Motor neuron (in vitro differentiated cells): ENCODE results near the gene ASXL1. TPM values are rescaled to one million over a fixed set of nuclear protein-coding genes. Genes with fewer than 3 reads are reported as not detected.
"Not testable (repeated sequence)": the region's sequence is repeated elsewhere in the genome, so short reads cannot be mapped to it uniquely, and the experiment has no call there.

ENCODE experiments used
- ATAC-seq, 8 experiments: fragments of 200-7000 bp; cut with Tn5 transposase; replicated peaks in 6 of 8; 2 replicates each; pipeline ENCODE4 v1.8.0; 2021; ENCODE audit warnings: mild to moderate bottlenecking in 8 of 8, moderate library complexity in 8 of 8
- H3K27ac ChIP-seq, 2 donors: fragments of 250-450 bp; sonication (Bioruptor Pico); 2 replicates each; pipeline ENCODE4 v1.9.0; 2021; ENCODE audit warnings: antibody characterized with exemption in 2 of 2, mild to moderate bottlenecking in 2 of 2, moderate library complexity in 1 of 2
- H3K4me1 ChIP-seq, 2 donors: fragments of 250-450 bp; sonication (Bioruptor Pico); replicated peaks in 1 of 2; 2 replicates each; pipeline ENCODE4 v1.6.1; 2021; ENCODE audit warnings: antibody characterized with exemption in 2 of 2, mild to moderate bottlenecking in 2 of 2, moderate library complexity in 1 of 2
- H3K4me3 ChIP-seq, 5 donors: fragments of 250-450 bp; sonication (Bioruptor Pico); 2 replicates each; pipeline ENCODE4 v1.9.0; 2021; ENCODE audit warnings: antibody characterized with exemption in 5 of 5, mild to moderate bottlenecking in 5 of 5, moderate library complexity in 4 of 5
- WGBS, 10 experiments: fragments of 450-650 bp; shearing (Covaris generic); methylation state at CpG; one replicate each; pipeline ENCODE4 v1.0.0; 2022; 5-methylcytosine and 5-hydroxymethylcytosine counted together
- in situ Hi-C, 9 experiments: fragments of 400-800 bp; cut with MboI; loops; one replicate each; pipeline ENCODE4 v1.15.0; 2021; ENCODE audit warnings: low sequenced_read_pairs in 9 of 9, low pct_unique_long_range_greater_than_20kb in 2 of 9; ENCODE audit not compliant: unreplicated experiment in 9 of 9
- total RNA-seq, 8 experiments: library from RNA; unstranded; fragments of 300-600 nt; gene quantifications; 2 replicates each; pipeline versions ENCODE4 v1.2.3 to v1.2.4, GENCODE V29; 2022

Gene ASXL1
- total RNA-seq, 8 experiments from 2014 or later: 22.1 to 81.0 (median 33.3) TPM

DNA sequence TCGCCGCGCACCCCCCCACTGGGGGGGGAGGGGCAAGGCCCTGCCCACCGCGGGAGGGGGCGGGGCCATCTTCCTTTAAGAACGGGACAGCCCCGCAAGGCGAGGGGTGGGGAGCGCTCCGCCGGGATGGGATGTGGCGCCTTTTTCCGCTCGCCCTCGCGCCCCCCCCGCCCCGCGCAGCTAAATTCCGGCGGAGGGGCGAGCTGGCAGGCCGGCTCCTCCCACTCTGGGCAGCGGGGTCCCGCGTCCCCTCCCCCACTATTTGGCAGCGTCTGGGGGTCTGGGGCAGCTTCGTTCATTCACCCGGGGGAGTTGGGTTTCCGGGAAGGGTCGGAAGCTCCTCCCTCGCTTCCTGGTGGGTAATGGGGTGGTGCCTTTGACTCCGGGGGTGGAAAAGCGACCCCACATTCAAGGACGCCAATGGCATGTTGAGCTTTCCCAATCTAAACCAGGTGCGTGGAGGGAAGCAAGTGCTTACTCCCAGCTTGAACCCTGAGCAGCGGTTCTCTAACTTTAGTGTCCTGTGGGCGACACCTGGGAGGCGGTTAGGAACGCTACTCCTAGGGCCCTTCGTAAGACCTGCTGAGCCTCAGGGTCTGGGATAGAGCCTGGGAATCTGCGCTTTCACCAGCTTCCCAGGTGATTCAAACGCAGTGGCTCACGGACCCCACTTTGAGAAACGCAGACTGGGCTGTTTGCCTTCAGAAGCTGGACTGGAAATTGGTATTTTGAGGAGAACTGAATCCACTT, 927 bp downstream of the ASXL1 start:
- peak; percentile 3 to 24 (median 8) for ATAC-seq
- Histone ChIP-seq H3K27ac (peak overlapping the region; percentile 93 to 95), H3K4me3 (peak overlapping the region; percentile 73 to 93 (median 88)), H3K4me1 (peaks cover 11 to 12% of the 10 kb centered on the region in 2 donors)
- in situ Hi-C loops: no loop called here
- WGBS, 10 experiments: 0 to 31% (median 7%) methylated on average over 2 to 9 of the region's 46 CpGs; no CpG with 5 or more reads in 5 of the 10 experiments

DNA sequence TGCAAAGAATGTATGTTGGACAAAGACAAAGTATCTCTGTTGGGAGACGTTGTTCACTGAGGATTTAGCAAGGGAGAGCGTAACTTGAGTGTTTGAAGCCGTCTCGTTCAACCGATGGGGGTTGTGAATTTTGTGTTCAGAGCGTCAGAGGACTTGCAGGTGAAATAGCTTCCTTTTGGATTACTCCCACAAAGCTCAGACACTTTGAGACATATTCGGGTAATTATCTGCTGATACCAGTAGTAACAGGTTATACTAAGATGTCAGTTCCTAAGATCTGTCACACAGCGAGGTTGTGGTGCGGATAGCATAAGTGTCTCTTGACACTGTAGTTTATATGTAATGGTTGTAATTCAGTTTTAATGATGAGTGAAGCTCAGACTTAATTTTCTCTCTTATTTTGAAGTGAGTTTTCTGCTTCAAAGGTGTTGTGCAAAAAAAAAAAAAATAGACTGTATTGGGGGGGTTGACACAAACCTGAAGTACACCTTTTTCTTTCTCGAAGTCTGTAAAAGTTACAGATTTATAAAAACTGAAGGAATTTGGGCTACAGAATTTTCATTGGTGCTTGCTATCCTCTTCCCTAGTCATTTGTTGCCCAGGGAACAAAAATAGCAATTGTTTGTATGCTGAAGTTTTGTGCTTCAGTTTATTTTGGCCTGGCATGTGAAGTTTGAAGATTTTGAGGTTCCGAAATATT, 1.7 kb downstream of the ASXL1 start:
- ATAC-seq: no peak
- in situ Hi-C loops: no loop called here
- Histone ChIP-seq H3K4me1 (peaks cover 11 to 12% of the 10 kb centered on the region in 2 donors), H3K4me3 (peak overlapping the region; percentile 73 to 93 (median 88)), H3K27ac (peak overlapping the region in 1 of 2 donors; percentile 93)
- 0 to 90% (median 12%) methylated on average over 2 to 11 of the region's 11 CpGs; no CpG with 5 or more reads in 1 of the 10 experiments for WGBS, 10 experiments

DNA sequence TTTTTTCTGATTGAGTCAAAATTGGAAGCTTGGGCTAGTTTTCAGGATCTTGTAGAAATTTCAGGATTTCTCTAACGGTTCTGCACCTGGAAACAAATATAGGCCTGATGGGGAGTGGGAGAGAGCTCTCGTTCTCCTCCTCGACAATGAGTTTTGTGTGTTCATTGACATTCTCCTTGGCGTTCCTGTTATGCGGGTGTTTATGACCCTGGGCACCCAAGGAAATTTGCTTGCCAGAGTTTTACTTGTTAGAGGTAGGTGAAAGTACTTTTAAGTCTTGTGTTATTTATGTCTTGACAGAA, 2.2 kb downstream of the ASXL1 start:
- Histone ChIP-seq H3K4me1 (peaks cover 11 to 12% of the 10 kb centered on the region in 2 donors), H3K4me3 (peak overlapping the region in 3 of 5 donors; percentile 73 to 93 (median 88)), H3K27ac (no peak overlapping the region)
- ATAC-seq: no peak
- in situ Hi-C loops: no loop called here
- 0 to 79% (median 50%) methylated on average over 1 to 5 of the region's 5 CpGs; no CpG with 5 or more reads in 2 of the 10 experiments for WGBS, 10 experiments

DNA sequence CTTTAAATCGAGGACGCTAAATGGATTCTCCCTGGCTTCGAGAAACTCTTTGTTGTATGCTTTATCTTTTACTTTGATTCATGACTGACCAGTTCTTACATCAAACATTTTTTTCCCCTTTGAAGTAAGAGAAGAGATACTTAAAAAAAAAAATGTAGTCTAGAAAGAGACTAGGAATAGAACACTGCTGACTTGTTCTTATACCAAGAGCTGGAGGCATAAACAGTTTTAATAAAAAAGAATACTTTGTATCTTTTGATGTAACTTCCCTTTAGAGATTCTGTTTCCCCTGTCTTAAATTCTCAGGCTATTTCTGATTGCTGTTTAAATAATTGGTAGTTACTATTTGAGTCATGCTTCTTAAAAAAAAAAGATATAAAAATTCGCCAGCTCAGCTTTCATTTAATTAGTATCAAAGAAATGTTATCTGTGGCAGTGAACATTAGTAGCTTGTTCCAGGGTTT, 4.8 kb downstream of the ASXL1 start:
- 40 to 100% (median 68%) methylated on average over 1 to 4 of the region's 4 CpGs; no CpG with 5 or more reads in 1 of the 10 experiments for WGBS, 10 experiments
- Histone ChIP-seq H3K27ac (no peak overlapping the region), H3K4me3 (no peak overlapping the region), H3K4me1 (peaks cover 5 to 13% of the 10 kb centered on the region in 2 donors)
- no peak for ATAC-seq
- in situ Hi-C loops: no loop called here

DNA sequence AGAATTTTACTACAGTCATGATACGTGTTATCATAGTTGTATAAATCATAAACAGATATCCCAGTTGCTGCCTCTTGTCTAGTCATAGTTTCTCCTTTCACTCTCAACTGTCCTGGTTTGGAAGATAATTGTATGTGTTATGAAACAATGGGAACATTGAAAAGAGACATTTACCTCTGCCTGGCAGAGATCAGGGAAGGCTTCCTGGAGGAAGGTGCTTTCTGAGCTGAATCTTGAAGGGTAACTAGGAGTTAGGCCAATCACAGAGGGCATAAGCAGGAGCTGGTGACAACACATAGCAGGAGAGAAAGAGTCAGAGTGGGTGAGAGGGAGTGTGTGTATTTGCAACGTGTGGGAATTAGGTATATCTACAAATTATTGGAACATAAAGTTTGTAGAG, 5.4 kb downstream of the ASXL1 start:
- no peak for ATAC-seq
- in situ Hi-C loops: no loop called here
- no peak overlapping the region for H3K4me3 ChIP-seq
- peaks cover 5 to 13% of the 10 kb centered on the region in 2 donors for H3K4me1 ChIP-seq
- WGBS, 10 experiments: 38 to 92% (median 78%) methylated on average over 1 to 2 of the region's 2 CpGs; no CpG with 5 or more reads in 4 of the 10 experiments
- H3K27ac ChIP-seq: no peak overlapping the region

DNA sequence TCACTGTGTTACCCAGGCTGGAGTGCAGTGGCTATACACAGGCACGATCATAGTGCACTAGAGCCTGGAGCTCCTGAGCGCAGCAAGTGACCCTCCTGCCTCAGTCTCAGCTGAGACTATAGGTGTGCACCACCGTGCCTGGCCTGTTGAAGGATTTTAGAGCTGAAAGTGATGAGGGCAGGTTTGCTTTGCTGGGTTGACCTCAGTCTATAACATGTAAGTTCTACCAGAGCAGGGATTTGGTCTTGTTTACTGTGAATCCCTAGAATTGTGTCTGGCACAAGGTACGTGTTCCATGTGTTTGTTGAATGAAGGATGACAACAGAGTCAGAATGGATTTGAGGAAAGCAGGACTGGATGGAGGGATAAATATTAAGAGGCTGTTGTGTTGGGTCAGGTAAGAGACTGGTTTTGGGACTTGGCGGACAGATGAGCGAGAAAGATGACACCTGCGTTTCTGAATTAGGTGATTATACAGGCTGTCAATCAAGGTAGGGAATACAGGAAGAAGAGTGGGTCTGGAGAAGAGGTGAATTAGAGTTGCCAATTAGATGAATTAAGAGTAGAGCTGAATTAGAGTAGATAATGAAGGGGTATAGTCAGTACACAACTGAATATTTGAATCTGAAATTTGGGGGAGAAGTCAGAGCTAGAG, 6.5 kb downstream of the ASXL1 start:
- Histone ChIP-seq H3K4me1 (peaks cover 8 to 13% of the 10 kb centered on the region in 2 donors), H3K27ac (no peak overlapping the region), H3K4me3 (no peak overlapping the region)
- in situ Hi-C loops: no loop called here
- 57 to 100% (median 91%) methylated on average over 2 to 6 of the region's 7 CpGs; no CpG with 5 or more reads in 1 of the 10 experiments for WGBS, 10 experiments
- ATAC-seq: no peak

DNA sequence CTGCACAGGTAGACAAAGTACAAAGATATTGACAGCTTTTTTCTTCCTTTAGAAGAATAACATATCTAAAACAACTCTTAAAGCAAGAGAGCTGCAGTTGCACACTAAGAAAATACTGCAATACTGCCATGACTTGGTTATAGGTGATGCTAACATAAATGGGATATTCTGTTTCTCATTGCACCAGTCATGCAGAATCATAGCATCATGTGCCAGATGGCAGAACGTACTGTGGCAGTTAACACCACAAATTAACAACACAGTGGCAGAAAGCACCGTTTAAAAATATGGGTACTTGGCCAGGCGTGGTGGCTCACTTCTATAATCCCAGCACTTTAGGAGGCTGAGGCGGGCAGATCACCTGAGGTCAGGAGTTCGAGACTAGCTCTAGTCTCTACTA, 7.4 kb downstream of the ASXL1 start:
- 39 to 100% (median 75%) methylated on average over 1 to 5 of the region's 5 CpGs; no CpG with 5 or more reads in 3 of the 10 experiments for WGBS, 10 experiments
- Histone ChIP-seq H3K4me1 (peaks cover 3 to 6% of the 10 kb centered on the region in 2 donors), H3K27ac (no peak overlapping the region), H3K4me3 (no peak overlapping the region)
- no peak for ATAC-seq
- in situ Hi-C loops: no loop called here

DNA sequence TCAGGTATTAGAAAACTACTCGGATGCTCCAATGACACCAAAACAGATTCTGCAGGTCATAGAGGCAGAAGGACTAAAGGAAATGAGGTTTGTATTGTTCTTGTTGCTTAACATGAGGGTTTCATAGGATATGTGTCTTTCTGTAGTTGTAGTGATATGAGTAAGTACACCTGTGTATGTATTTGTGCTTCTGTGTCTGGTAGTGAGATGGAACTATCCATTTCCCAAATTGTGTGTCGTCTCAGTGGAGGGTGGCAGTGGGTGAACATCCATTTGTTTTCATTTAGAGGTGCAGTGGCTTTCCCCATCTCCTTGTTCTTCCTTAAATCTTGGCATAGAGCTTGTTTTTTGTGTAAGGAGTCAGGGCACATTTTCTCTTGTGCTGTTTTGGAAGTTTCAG, 8.2 kb downstream of the ASXL1 start:
- no peak for ATAC-seq
- WGBS, 10 experiments: 75 to 100% (median 93%) methylated on average over 1 to 2 of the region's 2 CpGs; no CpG with 5 or more reads in 1 of the 10 experiments

DNA sequence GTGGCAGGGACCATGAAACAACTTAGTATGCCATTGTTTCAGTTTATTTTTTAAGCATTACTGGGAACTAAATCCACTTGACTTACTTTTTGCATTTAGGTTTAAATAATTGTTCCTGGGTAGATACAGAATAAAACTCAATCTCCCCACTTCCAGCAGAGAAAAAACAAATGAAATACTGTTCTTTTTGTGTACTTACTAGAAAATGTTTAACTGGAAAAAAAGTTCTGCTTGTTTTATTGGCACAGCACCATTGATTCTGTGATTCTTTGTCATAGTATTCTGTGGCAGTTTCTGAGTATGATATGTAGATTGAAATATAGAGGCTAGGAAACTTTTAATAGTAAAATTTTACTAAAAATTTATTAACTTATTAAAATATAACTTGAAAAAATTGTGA, 10.2 kb downstream of the ASXL1 start:
- ATAC-seq: no peak
- in situ Hi-C loops: no loop called here
- H3K27ac ChIP-seq: no peak overlapping the region
- H3K4me3 ChIP-seq: no peak overlapping the region
- H3K4me1 ChIP-seq: peaks cover 3 to 6% of the 10 kb centered on the region in 2 donors

More for the DNA sequence above, 8.2 kb downstream of the ASXL1 start:
- Histone ChIP-seq H3K4me3 (no peak overlapping the region), H3K27ac (no peak overlapping the region), H3K4me1 (peaks cover 3 to 6% of the 10 kb centered on the region in 2 donors)
- in situ Hi-C loops: no loop called here

DNA sequence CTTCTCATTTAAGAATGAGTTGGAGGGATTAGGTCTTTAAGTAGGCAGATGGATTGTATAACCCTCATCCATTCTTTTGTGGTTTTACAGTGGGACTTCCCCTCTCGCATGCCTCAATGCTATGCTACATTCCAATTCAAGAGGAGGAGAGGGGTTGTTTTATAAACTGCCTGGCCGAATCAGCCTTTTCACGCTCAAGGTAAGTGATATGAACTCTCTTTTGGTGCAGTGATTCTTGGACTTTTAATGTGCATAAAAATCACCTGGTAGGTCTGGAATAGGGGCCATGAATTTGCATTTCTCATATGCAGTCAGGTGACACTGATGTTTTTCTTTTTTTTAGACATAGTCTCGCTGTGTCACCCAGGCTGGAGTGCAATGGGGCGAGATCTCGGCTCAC, 10.8 kb downstream of the ASXL1 start:
- H3K4me3 ChIP-seq: no peak overlapping the region
- in situ Hi-C loops: no loop called here
- 71 to 100% (median 87%) methylated on average over 1 to 6 of the region's 6 CpGs for WGBS, 10 experiments
- ATAC-seq: peak in 1 of 8 experiments; percentile 46
- no peak overlapping the region for H3K27ac ChIP-seq
- peaks cover 3 to 6% of the 10 kb centered on the region in 2 donors for H3K4me1 ChIP-seq

DNA sequence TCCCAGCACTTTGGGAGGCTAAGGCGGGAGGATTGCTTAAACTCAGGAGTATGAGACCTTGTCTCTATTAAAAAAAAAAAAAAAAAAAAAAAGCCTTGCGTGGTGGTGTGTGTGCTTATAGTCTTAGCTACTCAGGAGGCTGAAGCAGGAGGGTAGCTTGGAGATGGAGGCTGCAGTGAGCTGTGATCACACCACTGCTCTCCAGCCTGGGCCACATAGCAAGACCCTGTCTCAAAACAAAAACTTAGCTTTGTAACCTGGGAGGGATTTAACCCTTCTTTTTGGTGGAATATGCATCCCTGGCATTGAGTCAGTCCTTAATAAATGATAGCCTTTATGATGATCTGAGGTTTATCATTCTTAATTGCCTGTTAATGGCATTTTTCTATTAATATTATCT, 12.8 kb downstream of the ASXL1 start:
- ATAC-seq: no peak
- Histone ChIP-seq H3K4me3 (no peak overlapping the region), H3K27ac (no peak overlapping the region), H3K4me1 (peaks cover 3 to 6% of the 10 kb centered on the region in 2 donors)
- 89 to 100% (median 100%) methylated on average over 1 to 2 of the region's 2 CpGs; no CpG with 5 or more reads in 4 of the 10 experiments for WGBS, 10 experiments
- in situ Hi-C loops: no loop called here

DNA sequence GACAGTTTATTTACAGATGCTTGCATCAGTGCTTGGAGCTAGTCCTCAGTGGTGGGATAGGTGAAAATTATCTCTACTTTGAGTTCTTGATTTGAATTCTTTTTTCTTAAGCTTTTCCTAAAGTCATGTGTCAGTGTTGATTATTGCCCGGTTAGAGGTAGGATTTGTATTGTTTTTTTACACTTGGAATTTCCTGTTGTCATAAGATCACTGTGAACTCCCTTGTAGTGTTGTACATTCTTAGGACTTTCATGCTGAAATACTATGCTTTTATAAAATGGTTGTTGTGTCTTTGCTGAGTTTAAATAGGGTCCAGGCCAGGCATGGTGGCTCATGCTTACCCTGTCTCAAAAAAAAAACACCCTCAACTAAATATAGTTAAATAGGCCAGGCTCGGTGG, 20.3 kb downstream of the ASXL1 start:
- Histone ChIP-seq H3K4me1 (no peaks in the 10 kb centered on the region), H3K4me3 (no peak overlapping the region), H3K27ac (no peak overlapping the region)
- in situ Hi-C loops: no loop called here
- 20 to 100% (median 93%) methylated on average over 1 to 2 of the region's 2 CpGs; no CpG with 5 or more reads in 1 of the 10 experiments for WGBS, 10 experiments
- ATAC-seq: no peak

DNA sequence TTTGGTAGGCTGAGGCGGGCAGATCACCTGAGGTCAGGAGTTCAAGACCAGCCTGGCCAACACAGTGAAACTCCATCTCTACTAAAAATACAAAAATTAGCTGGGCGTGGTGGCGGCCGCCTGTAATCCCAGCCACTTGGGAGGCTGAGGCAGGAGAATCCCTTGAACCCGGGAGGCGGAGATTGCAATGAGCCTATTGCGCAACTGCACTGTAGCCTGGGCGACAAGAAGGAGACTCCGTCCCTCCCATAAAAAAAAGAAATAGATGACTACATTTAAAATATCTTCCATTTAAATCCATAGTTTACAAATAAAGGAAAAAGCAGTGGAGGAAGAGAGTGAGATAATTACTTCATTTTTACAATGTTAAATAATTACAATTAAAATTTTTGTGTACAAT, 21.9 kb downstream of the ASXL1 start:
- in situ Hi-C loops, ATAC-seq, H3K27ac ChIP-seq, H3K4me3 ChIP-seq, H3K4me1 ChIP-seq: not testable (repeated sequence)
- WGBS, 10 experiments: 71 to 100% (median 96%) methylated on average over 1 to 7 of the region's 9 CpGs; no CpG with 5 or more reads in 1 of the 10 experiments
